HG02852 (cell line): Measurements from ENCODE around the gene SASH1.

Experiments used
- ATAC-seq: cut with Tn5 transposase; IDR thresholded peaks from one replicate; pipeline ENCODE4 v1.9.1; 2021; ENCODE audit warnings: mild to moderate bottlenecking, moderate library complexity; ENCODE audit not compliant: unreplicated experiment

The SASH1 gene

DNA sequence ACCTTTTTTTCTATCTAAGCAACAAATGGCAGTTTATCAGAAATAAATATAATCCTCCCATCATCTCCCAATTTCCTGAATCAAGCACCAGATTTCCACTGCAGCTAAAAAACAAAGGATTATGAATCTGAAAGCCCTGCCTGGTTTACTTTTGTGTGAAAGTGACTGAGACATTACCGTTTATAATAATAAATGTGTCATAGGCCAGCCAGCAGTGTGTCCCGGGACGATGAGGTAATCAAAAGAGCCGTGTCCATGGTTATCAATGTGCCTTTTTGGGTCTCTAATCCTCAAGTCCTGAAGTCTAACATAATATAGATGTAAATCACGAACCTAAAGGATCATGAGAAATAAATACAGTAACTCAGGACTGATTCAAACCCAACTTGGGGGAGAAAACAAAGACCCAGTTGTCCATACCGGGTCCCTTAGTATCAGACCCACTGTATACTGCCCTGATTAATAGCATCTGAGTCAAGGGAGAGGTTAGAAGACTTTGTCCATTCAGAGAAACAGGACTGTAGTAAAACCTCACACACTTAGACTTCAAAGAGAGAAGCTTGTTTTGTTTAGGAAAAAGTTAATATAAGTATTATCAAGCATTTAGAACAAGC lies 149.1 kb downstream of the SASH1 start:
- ATAC-seq, result no peak

DNA sequence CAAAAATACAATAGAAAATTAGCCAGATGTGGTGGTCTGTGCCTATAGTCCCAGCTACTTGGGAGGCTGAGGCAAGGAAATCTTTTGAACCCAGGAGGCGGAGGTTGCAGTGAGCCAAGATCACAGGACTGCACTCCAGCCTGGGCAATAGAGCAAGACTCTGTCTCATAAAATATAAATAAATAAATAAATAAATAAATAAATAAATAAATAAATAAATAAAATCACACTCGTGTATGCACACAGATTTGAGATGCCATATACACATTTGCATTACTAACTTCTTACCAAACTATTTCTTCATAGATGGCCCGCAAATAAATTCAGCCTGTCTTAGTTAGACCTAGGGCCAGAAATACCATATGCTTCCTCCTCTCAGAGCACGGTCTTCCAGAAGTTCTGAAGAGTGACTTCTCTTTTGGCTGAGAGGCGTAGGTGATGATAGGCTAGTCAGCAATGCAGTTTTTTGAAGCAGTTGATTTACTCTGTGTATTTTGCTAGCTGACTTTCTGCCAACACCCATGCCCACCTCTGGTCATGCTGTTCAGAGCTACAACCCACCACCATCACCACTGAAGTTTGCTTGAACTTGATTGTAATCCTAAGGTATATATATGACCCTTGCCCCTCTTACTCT lies 150.1 kb downstream of the SASH1 start:
- ATAC-seq, result no peak

DNA sequence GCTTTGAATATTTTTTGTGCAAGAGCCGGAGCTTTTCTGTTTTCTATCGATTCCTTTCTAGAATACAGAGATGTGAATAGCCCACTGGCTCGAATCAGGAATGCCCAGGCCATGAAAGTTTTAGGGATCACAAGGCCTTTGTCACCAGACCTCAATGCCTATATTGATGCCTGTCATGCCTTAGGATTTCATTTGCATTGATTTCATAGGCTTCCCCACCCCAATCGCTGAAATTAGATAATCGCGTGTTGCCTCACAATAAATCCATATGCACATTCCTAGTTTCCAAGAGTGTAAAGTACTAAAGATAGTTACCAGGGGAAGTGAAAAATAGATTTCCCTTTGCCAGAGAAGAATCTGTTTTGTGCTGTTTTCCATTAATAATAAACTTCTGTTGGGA lies 150.8 kb downstream of the SASH1 start:
- ATAC-seq, result no peak

DNA sequence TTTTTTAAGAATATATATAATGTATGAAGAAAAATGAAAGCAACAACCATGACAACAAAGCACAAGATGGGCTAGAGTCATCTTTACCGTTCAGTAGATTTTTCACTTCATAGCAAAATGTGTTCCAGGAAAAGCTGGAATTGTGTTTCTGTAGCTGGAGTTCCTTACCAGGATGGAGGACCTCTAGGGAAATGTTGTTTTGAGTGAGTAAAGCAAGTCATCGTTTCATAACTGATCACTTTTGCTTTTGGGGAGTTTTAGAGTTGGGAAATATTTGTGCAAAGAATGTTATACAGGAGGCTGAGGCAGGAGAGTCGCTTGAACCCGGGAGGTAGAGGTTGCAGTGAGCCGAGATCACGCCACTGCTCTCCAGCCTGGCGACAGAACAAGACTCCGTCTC lies 151.6 kb downstream of the SASH1 start:
- ATAC-seq, result no peak

DNA sequence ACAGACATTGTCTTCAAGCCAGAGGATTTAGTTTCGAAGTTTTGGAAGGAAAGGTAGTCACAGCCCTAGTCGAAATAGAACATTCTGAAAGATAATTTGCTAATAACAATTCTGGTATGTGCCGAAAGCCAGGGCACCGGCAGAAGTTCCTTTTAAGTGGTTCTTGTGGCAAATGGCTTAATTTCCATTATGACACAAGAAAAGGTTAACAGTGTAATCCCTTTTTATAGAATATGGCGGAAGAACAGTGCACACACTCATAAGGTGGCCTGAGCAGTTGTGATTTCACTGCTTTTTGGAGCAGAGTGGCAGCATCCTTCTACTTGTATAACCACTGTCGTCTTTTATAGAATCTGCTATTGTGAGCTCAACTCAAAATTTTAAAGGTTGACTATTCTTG lies 152.4 kb downstream of the SASH1 start:
- no peak for ATAC-seq

DNA sequence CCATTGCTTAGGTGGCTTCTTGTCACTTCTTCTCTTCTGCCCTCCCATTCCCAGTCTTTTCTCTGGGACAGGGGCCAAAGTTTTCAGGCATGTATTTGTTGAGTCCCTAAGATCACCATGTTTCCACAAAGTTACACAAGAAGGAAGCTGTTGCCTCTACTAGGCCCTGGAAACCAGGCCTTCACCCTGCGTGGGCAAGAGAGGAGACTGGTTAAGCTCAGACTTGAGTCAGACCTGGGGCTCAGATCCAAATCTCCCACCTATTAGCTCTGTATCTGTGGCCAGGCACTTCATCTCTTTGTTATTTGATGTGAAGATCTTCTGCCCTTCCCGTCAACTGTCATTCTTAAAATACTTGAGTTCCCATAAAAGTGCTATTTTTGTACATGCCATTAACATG lies 154.6 kb downstream of the SASH1 start:
- ATAC-seq, result no peak

DNA sequence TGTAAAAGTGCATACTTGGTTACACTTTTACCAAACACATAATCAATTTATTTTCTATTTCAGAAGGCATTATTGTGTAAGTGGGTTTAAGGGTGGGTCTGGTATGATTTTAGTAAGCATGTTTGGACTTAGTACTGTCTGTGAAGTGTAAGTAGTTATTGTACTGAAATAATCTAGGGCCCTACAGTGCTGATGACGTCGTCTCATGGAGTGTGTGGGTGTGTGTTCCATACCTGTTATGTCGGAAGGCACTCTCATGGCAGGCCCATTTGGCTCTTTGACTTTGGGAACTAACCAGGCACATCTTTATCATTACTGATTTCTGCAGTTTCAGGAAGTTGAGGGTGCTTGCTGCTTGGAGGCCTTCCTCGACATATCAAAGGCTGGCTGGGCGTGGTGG lies 155.1 kb downstream of the SASH1 start:
- no peak for ATAC-seq

DNA sequence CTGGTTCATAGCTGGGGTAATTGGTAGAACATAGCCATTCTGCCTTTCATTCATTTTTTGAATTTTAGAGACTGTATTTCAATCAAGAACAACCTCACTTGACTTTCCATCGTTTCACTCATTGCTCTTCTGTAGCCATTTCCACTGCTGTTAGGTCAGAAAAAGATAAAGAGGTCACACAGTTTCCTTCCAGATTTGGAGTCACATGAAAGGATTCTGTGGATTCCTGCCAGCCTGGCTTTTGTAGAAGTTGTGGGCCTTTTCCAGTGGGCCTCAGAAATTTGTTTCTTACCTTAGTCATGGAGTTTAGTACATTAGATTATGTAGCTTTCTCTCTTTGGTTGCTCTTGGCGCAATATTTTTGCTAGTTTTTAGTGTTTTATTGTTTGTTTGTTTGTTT lies 157.8 kb downstream of the SASH1 start:
- ATAC-seq, result no peak

DNA sequence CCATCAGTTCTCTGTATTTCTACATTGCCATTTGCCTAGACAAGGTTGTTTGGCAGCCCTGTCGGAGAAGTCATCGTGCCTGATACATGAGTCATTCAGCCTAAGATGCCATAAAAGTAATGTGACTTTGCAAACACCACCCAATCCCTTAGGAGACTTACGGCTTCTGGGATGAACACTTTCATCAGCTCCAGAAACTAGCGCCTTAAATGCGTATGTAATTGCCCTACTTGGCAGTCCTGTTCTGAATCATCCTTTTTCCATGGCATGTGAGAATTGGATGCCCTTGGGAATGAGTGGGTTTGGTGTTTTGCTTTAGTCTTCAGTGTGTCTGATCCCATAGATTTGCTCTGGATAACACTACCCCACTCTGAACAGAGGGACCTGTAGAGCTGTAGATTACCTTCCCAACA lies 158.5 kb downstream of the SASH1 start:
- no peak for ATAC-seq

DNA sequence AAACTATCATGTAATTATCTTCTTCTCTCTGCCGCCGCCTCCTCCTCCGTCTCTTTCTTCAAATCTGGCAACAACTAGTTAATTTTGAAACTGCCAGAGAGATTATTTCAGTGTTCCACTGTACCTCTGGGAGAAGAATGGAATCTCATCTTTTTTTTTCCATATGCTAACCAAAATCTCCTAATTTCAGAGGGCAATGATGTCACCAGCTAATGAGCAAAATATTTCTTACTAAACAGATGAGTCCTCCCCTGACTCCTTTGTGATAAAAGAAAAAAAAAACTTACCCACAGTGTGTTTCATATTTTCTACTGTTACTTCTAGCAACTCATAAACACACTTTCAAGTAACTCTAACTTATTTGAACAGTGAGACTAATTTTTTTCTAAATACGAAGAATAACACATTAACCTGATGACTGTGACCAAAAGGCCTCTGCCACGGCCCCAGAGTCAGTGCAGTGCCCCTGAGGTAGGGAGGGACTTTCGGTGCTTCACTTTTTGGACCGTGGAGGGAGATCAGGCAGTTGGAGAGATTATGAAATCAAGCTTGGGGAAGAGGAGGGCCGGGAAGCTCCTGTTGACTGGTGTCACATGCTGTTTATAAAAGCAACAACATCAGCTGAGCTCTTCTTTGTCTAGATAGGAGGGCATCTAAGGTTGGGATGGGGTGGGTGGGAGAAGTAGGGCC lies 159.6 kb downstream of the SASH1 start:
- no peak for ATAC-seq

DNA sequence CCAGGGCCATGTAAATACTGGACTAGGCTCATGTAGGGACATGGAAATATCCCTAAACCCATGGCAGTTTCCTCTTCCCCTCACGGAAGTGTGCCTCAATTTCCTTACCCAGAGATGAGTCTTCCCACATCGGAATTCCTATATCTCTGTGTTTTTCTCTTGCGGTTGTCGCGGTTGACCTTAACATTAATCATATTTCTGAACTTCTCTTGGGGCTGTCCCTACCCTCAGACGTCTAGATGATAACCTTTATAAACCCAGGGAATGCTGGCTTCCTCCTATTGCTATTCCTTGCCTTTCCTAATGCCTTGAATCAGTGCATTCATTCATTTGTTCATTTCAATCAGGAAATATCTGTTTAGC lies 160.1 kb downstream of the SASH1 start:
- no peak for ATAC-seq

DNA sequence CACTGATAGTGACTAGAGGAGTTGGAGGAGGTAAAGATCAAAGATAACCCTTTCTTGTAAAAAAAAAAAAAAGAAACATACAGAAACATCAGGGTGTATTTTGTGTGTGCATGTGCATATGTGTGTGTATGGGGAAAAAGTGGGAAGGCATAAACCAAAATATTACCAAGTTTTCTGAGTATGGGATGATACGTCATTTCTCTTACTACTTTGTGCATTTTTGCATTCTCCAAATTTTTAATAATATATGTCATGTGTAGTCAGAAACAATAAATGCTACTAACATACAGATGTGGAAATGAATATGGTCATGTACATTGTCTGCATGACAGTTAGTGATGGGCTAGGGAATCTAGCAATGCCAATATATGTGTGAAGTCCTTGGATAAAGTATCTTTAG lies 161.1 kb downstream of the SASH1 start:
- no peak for ATAC-seq

DNA sequence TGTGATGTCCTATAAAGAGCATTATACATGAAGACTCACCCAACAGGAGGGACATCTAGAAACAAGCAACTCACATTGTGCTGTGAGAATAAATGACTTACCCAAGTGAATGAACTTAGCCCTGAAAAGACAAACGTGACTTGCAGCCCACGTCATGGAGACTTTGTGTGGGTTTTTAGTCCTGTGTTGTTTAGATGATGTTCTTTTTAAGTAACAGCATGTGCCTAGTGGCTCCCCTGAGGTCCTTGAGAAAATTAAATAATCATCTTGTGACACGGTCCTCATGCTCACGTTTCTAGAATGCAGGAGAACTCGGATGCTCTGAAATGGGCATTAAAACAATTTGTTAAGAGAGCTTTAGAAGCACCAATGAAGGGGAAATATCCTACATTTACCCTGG lies 165.1 kb downstream of the SASH1 start:
- no peak for ATAC-seq

DNA sequence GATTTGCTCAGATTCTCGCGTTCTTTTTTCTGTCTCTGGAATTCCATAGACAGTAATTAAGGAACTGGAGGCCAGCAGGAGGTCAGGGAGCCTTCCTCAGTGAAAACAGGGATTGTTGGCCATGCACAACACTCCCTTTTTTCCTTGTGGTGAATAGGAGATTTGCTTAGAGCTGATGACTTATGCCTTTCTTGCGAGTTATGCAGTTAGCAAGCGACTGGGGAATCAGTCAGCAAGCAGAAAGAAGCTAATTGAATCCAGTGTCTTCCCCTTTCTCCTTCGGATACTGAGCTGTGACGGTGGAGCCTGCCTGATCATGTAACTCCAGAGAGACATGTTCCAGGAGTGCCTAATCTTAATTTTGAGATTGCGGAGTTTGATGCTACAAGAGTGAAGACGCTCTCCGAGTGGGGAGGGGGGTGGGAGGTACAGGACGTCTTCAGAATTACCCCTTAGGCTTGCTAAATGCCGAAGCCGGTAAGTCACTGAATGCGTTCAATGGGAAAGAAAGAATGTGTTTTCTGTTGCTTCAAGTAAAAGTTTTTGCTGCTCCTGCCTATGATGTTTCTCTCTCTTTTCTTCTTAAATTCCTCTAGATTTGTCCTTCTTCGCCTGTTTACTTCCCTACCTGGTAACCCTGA lies 165.9 kb downstream of the SASH1 start:
- no peak for ATAC-seq

DNA sequence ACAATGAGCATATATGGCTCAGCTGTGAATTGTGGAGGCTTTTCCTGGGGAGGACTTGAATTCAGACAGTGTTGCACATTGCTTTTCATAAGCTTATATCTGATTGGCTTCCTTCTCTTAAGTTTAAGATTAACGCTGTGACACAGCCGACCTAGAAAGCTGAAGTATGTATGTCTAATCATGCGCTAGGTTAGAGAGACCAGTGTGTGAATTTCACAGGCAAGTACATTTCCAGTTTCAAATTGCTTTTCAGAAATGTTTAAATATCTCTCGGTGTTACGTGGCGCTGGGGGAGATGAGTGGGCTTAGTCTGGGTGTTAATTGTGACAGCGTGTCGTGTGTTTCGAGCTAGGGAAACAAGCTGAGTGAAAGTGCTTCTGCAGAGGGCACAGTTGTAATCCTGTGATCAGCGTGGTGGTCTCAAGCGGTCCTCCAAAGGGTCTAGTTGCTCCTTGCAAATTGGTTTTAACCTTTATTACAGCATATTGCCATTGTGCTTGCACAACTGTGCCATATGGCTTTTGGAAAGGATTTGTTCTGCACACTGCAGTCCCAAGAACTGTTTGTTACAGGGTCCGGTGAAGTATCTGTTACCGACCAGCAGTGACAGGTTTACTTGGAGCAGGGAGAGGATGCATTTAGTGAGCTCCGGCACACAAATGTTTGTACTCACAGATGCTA lies 166.6 kb downstream of the SASH1 start:
- ATAC-seq, result no peak

DNA sequence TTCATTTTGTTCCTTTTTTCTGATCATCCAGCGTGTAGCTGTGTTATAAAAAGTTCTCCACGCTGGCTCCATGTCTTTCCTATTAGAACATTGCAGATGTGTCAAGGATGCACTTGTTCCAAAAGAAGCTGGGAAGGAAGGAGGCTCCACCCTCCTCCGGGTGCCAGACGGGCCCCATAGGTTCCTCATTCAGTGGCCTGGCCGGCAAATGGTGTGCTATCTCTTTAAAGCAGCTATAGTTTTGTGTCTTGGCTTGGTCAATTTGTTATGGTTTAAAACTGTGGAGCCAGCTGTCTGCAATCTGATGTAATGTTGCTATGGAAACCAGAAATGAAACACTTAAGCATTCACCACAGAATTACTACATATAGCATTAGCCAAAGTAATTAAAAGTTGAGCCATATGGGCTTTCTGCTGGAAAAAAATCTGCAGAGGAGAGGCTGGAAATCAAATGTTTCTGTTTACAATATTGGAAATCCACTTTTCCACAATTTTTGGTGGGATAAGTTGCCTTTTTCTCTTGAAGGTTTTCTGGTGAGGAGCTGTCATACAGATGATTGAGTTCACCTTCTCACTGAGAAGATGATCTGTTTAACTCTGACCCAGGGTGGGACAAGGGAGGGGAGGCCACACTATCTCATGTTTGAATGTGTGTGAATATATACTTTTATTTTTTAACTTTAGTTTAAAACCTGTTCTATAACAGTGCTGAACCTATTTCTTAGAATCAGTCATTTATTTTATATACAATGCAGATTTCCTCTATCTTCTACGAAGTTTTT lies 167.4 kb downstream of the SASH1 start:
- ATAC-seq, result peak; percentile 45

DNA sequence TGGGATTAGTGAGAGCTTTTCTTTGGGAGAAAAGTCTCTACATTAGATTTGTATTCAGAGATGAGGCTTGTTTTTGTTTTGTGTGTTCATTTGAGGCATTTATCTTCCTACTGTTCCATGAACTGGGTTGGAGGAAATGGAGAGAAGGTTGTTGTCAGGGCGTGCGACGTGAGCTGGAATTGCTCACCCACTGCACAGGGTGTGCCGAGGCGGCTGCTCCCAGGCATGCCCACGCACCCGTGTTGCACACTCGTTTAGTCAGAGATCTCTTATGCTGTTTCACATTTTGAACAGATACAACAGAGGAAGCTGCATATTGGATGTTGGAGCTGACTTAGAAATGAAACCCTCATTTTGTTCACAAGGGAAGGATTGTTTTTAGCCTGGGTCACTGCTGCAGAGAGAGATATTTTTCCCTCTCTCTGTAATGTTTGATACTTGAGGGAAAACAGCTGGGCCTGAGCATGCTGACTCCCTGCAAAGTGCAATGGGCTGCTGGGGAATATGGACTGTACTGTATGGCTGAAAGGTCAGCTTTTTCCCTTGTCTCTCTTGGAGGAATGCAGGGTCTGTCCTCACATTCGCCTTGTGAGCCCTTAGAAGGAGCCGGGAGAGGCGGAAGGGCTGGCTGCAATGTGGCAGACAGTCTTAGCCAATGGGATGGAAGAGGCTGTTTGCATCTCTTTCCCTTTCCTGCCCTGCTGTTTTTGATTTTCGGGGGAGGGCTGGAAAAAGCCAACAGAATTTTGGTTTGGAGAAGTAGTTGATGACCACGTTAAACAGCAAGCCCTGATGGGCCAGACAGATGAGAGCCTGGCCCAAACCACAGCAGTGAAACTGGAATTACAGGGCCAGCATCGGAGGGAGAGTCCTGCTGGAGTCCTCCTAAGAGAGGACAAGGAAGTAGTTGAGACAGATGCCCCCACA lies 170.8 kb downstream of the SASH1 start:
- no peak for ATAC-seq

DNA sequence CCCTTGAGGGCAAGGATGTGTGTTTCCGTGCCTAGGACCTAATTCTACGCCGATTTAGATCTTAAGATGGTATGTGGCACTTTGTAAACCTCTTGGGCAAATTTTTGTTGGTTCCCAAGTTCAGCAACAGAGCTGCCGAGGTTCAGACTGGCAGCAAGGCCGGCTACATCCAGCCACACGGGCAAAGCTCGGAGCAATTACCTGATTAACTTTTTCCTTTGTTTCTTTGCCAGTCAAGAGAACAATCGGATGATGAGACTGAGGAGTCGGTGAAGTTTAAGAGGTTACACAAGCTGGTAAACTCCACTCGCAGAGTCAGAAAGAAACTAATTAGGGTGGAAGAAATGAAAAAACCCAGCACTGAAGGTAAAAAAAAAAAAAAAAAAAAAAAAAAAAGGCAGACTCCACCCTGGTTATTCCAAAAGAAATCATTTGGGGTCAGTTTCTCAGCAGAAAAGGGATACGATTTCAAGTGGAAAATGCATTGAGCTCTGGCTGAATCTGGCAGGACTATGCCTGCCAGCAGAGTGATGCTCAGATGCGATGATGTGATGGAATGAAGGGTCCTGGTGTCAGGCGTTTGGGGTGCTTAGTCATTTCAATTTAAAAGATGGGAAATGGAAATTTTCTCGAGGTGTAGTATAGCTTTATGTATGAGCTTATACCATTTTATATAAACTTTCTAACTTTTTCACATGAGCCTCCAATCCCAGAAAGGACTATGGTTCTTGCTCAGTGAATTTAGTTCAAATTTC lies 171.6 kb downstream of the SASH1 start:
- no peak for ATAC-seq

DNA sequence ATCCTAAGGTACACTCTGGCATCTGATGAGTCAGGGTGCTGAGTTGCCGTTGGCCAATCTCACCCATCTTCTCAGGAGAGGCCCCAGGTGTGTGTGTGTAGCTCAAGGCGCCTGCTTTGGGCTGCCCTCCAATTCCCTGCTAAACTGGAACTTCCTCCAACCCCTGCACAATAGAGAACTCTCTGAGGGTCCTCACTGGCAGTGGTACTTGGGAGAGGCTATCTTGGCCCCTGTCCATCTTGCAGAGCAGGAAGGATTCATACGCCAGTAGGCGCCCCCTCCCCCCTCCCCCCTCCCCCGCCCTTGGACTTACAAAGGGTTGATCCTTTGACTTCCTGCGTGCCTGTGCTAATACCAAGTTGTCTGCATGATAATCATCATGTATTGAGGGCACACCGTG lies 173.6 kb downstream of the SASH1 start:
- no peak for ATAC-seq
